H9 (cell line): Measurements from ENCODE around the gene DMD. TPM values are rescaled to one million over a fixed set of nuclear protein-coding genes. Genes with fewer than 3 reads are reported as not detected.

Source experiments
- DNase-seq: peaks from one replicate; pipeline ENCODE4 v3.0.0-alpha.2; 2017
- H2AFZ ChIP-seq: one replicate; pipeline ENCODE4 v1.6.1; 2013; ENCODE audit warnings: mild to moderate bottlenecking, low read length, control low read depth, moderate library complexity
- H2AK5ac ChIP-seq: 2 replicates; pipeline ENCODE4 v1.6.1; 2013; ENCODE audit warnings: low read length, control low read depth, mixed read lengths; ENCODE audit not compliant: insufficient read length
- H2BK120ac ChIP-seq: one replicate; pipeline ENCODE4 v1.6.1; 2013; ENCODE audit warnings: low read depth, mild to moderate bottlenecking, low read length, control low read depth, inconsistent platforms; ENCODE audit not compliant: poor library complexity, severe bottlenecking
- H2BK12ac ChIP-seq: 2 replicates; pipeline ENCODE4 v1.6.1; 2013; ENCODE audit warnings: low read length, control low read depth, mixed read lengths, low read depth; ENCODE audit not compliant: insufficient read length
- H2BK15ac ChIP-seq: 2 replicates; pipeline ENCODE4 v1.6.1; 2013; ENCODE audit warnings: low read depth, low read length, control low read depth
- H2BK20ac ChIP-seq: one replicate; pipeline ENCODE4 v1.6.1; 2013; ENCODE audit warnings: low read depth, mild to moderate bottlenecking, low read length, control low read depth, inconsistent platforms; ENCODE audit not compliant: poor library complexity, severe bottlenecking
- H2BK5ac ChIP-seq: 2 replicates; pipeline ENCODE4 v1.6.1; 2013; ENCODE audit warnings: low read length, control low read depth, mixed read lengths; ENCODE audit not compliant: insufficient read length
- H3K14ac ChIP-seq: 2 replicates; pipeline ENCODE4 v1.6.1; 2013; ENCODE audit warnings: low read length, control low read depth; ENCODE audit not compliant: insufficient read depth
- H3K18ac ChIP-seq: 2 replicates; pipeline ENCODE4 v1.6.1; 2013; ENCODE audit warnings: low read depth, mild to moderate bottlenecking, mixed read lengths, low read length, control low read depth; ENCODE audit not compliant: insufficient read length
- H3K23ac ChIP-seq: 2 replicates; pipeline ENCODE4 v1.6.1; 2013; ENCODE audit warnings: low read length, control low read depth, mixed read lengths, low read depth; ENCODE audit not compliant: insufficient read length
- H3K23me2 ChIP-seq: 2 replicates; pipeline ENCODE4 v1.6.1; 2013; ENCODE audit warnings: low read depth, mild to moderate bottlenecking, mixed read lengths, low read length, control low read depth; ENCODE audit not compliant: insufficient read length, poor library complexity, severe bottlenecking
- H3K27ac ChIP-seq: 2 replicates; pipeline ENCODE4 v1.5.1; 2013; ENCODE audit warnings: low read length, control low read depth, mixed read lengths, low read depth; ENCODE audit not compliant: insufficient read length
- H3K27me3 ChIP-seq: 2 replicates; pipeline ENCODE4 v1.6.1; 2013; ENCODE audit warnings: low read length, control low read depth, inconsistent platforms; ENCODE audit not compliant: insufficient read depth
- H3K4ac ChIP-seq: 2 replicates; pipeline ENCODE4 v1.6.1; 2013; ENCODE audit warnings: low read depth, mild to moderate bottlenecking, control low read depth, inconsistent platforms, low read length, moderate library complexity
- H3K4me1 ChIP-seq: 2 replicates; pipeline ENCODE4 v1.6.1; 2013; ENCODE audit warnings: low read length, control low read depth, inconsistent platforms; ENCODE audit not compliant: insufficient read depth
- H3K4me2 ChIP-seq: 2 replicates; pipeline ENCODE4 v1.6.1; 2013; ENCODE audit warnings: low read length, control low read depth, mixed read lengths; ENCODE audit not compliant: insufficient read length, insufficient read depth
- H3K56ac ChIP-seq: 2 replicates; pipeline ENCODE4 v1.6.1; 2013; ENCODE audit warnings: low read depth, mild to moderate bottlenecking, mixed read lengths, low read length, control low read depth; ENCODE audit not compliant: insufficient read length
- H3K79me1 ChIP-seq: 2 replicates; pipeline ENCODE4 v1.6.1; 2013; ENCODE audit warnings: low read depth, mild to moderate bottlenecking, moderate library complexity, low read length, control low read depth, inconsistent platforms; ENCODE audit not compliant: insufficient read depth, poor library complexity, severe bottlenecking
- H3K79me2 ChIP-seq: 2 replicates; pipeline ENCODE4 v1.6.1; 2013; ENCODE audit warnings: low read length, control low read depth, inconsistent platforms; ENCODE audit not compliant: insufficient read depth
- H3K9ac ChIP-seq: 2 replicates; pipeline ENCODE4 v1.6.1; 2013; ENCODE audit warnings: low read length, control low read depth, mixed read lengths; ENCODE audit not compliant: insufficient read length; ENCODE audit errors: extremely low read depth
- H3K9me3 ChIP-seq: one replicate; pipeline ENCODE4 v1.6.1; 2013; ENCODE audit warnings: low read depth, low read length, inconsistent platforms; ENCODE audit not compliant: control insufficient read depth
- H3T11ph ChIP-seq: one replicate; pipeline ENCODE4 v1.6.1; 2013; ENCODE audit warnings: mild to moderate bottlenecking, low read length, control low read depth, inconsistent platforms
- H4K20me1 ChIP-seq: one replicate; pipeline ENCODE4 v1.6.1; 2013; ENCODE audit not compliant: control insufficient read depth, insufficient read length, insufficient read depth
- H4K5ac ChIP-seq: 2 replicates; pipeline ENCODE4 v1.6.1; 2013; ENCODE audit warnings: low read depth, mild to moderate bottlenecking, mixed read lengths, low read length, control low read depth; ENCODE audit not compliant: insufficient read length
- H4K8ac ChIP-seq: replicated peaks from 2 replicates; pipeline ENCODE4 v1.6.1; 2013; ENCODE audit warnings: low read length, control low read depth, mixed read lengths, low read depth; ENCODE audit not compliant: insufficient read length
- H4K91ac ChIP-seq: 2 replicates; pipeline ENCODE4 v1.6.1; 2013; ENCODE audit warnings: low read depth, mild to moderate bottlenecking, moderate library complexity, mixed read lengths, low read length, control low read depth; ENCODE audit not compliant: insufficient read length
- H3K27ac Mint-ChIP-seq, 3 experiments: 2 replicates in 2 of 3; 3 replicates in 1 of 3; pipeline ENCODE4 v1.8.0; 2020 to 2021; ENCODE audit warnings: mixed read lengths in 3 of 3, mild to moderate bottlenecking in 1 of 3, moderate library complexity in 1 of 3
- H3K27me3 Mint-ChIP-seq: 2 replicates; pipeline ENCODE4 v1.8.0; 2021; ENCODE audit warnings: low read depth, mild to moderate bottlenecking, moderate library complexity, mixed read lengths
- H3K36me3 Mint-ChIP-seq, 3 experiments: 2 replicates in 2 of 3; 3 replicates in 1 of 3; pipeline ENCODE4 v1.8.0; 2020 to 2021; ENCODE audit warnings: low read depth in 3 of 3, mixed read lengths in 3 of 3; ENCODE audit not compliant: insufficient read depth in 1 of 3
- H3K4me1 Mint-ChIP-seq, 2 experiments: 2 replicates each; pipeline ENCODE4 v1.8.0; 2020; ENCODE audit warnings: mixed read lengths in 2 of 2
- H3K4me3 Mint-ChIP-seq, 2 experiments: 2 replicates in 1 of 2; 3 replicates in 1 of 2; pipeline ENCODE4 v1.8.0; 2020 to 2021; ENCODE audit warnings: mild to moderate bottlenecking in 2 of 2, mixed read lengths in 2 of 2, moderate library complexity in 1 of 2
- H3K9me3 Mint-ChIP-seq, 2 experiments: 2 replicates in 1 of 2; 3 replicates in 1 of 2; pipeline ENCODE4 v1.8.0; 2020; ENCODE audit warnings: mild to moderate bottlenecking in 2 of 2, mixed read lengths in 2 of 2, moderate library complexity in 1 of 2
- CTCF ChIP-seq: fragments of 200-600 bp; sonication (generic); conservative IDR thresholded peaks from 3 replicates; pipeline ENCODE4 v1.8.0; 2021; ENCODE audit warnings: antibody characterized with exemption, mild to moderate bottlenecking
- WGBS: extraction: QIAGEN DNeasy Blood & Tissue Kit; methylation state at CpG from one replicate; pipeline ENCODE4 v1.1.7; 2013; ENCODE audit warnings: missing lambda C conversion rate, low lambda C conversion rate, mixed read lengths; ENCODE audit not compliant: insufficient read length; ENCODE audit errors: extremely low coverage; 5-methylcytosine and 5-hydroxymethylcytosine counted together
- total RNA-seq: library from RNA; stranded (reverse); gene quantifications from 2 replicates; pipeline ENCODE4 v1.2.1, GENCODE V29; 2021

The DMD gene
- total RNA-seq, 1 experiment from 2014 or later: 3.8 TPM

DNA sequence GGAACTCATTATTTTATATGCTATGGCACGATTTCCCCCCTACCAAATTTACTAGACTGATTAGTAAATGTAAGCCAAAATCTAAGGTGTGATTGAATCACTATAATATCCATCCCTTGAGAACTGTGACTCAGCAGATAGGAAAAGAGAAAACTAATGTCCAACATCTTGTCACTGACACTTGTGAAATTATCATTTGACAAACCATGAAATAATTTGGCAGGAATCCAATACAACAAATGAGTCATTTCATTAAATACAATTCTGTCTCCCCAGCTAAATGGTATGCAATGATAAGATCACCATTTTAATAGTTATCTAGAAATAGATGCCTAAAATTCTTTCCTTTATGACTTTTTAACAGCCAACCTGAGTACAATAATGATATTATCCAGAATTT lies 462.3 kb downstream of the DMD start:
- no peak overlapping the region for H3K4ac ChIP-seq
- WGBS: no CpG with 5 or more reads among the region's 1 CpG
- H3K9me3 Mint-ChIP-seq: peaks cover 5 to 28% of the 10 kb centered on the region in 2 experiments; a peak in 4 of 5 replicates

More for the DNA sequence above, 462.3 kb downstream of the DMD start:
- Histone ChIP-seq H4K91ac (no peak overlapping the region), H4K8ac (no peak overlapping the region), H3K56ac (no peak overlapping the region), H3K79me2 (no peaks in the 10 kb centered on the region), H2BK120ac (no peak overlapping the region), H3K4me1 (no peaks in the 10 kb centered on the region), H3K27me3 (no peaks in the 10 kb centered on the region), H2BK15ac (no peak overlapping the region), H4K5ac (no peak overlapping the region), H2AFZ (no peak overlapping the region), H3K79me1 (no peaks in the 10 kb centered on the region), H2BK5ac (no peak overlapping the region), H2BK12ac (no peak overlapping the region), H3K4me2 (no peak overlapping the region), H3K9ac (no peak overlapping the region), H3K23ac (no peak overlapping the region), H4K20me1 (no peaks in the 10 kb centered on the region), H3T11ph (no peak overlapping the region), H2AK5ac (no peak overlapping the region), H3K9me3 (no peaks in the 10 kb centered on the region), H2BK20ac (no peak overlapping the region), H3K18ac (no peak overlapping the region), H3K14ac (no peak overlapping the region), H3K27ac (no peak overlapping the region), H3K23me2 (no peaks in the 10 kb centered on the region)
- Mint-ChIP-seq H3K36me3 (no peaks in the 10 kb centered on the region; a peak in 1 of 7 replicates), H3K4me3 (no peak overlapping the region), H3K27ac (no peak overlapping the region), H3K4me1 (peaks cover 0 to 2% of the 10 kb centered on the region in 2 experiments; a peak in 2 of 4 replicates), H3K27me3 (no peaks in the 10 kb centered on the region)
- TF ChIP-seq CTCF: no peak
- no peak for DNase-seq
